Stimulated activated CD4-positive, alpha-beta T cell treated with anti-CD3 and anti-CD28 coated beads, Interleukin-15, amount 100 ng/mL, for 24 hours (primary cell): Measurements from ENCODE around the gene HIF1A.
"Not testable (repeated sequence)": the region's sequence is repeated elsewhere in the genome, so short reads cannot be mapped to it uniquely, and the experiment has no call there.

Source experiments
- DNase-seq: peaks from one replicate; pipeline ENCODE4 v3.0.0-alpha.2; 2020

Gene HIF1A

GRCh38 chr14:61710853-61711817 is 15.8 kb downstream of the HIF1A start:
- no peak for DNase-seq

DNA sequence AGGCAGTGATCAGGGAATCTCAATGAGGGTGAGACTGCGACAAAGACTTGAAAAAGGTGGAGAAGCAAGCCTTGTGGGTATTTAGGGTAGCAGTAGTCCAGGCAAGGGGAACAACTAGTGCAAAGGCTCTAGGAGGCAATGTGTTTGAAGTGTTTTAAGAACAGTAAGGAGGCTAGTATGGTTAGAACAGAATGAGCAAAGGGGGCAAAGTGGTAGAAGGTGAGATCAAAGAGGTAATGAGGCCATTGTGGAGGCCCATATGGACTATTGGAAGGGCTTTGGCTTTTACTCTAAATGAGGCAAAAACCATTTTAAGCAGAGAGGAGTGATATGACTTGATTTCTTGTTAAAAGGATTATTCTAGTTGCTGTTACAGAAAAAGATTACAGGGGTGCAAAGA is 16.8 kb downstream of the HIF1A start:
- DNase-seq, result no peak

GRCh38 chr14:61713724-61714437 is 18.6 kb downstream of the HIF1A start:
- no peak for DNase-seq

DNA sequence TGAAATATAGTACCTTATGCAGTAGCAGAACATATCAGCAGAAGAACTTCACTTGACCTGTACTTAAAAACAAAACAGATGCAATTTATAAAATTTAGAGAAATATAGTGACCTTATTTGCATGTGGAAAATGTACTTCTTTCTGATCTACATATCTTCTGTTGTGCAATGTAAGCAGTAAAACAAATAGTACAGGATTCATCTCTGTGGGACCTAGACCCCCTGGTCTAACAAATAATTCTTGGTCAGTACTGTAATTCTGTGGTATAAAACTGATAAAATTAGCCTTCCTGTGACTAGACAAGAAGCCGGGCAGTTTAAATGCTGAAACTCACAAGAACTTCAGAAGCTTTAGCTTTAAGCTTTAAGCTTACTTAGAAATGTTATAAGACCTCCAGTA is 21.6 kb downstream of the HIF1A start:
- DNase-seq, result no peak

DNA sequence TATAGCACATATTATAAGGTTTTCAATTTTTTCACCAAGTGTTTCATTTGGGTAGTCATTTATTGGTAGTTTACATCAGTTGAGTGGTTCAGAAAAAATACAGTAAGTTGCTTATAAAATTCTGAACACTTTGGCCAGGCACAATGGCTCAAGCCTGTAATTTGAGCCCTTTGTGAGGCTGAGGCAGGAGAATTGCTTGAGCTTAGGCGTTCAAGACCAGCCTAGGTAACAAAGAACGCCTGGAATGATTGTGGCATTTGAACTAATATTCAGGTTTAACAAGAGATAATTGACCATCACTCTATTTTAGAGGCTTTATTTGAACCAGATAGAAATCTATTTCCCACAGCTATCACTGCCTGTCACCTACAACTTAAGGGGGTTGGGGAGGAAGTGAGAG is 22.7 kb downstream of the HIF1A start:
- DNase-seq, result no peak

- no peak for DNase-seq
Measured at GRCh38 chr14:61719344-61720293, 24.3 kb downstream of the HIF1A start.

DNA sequence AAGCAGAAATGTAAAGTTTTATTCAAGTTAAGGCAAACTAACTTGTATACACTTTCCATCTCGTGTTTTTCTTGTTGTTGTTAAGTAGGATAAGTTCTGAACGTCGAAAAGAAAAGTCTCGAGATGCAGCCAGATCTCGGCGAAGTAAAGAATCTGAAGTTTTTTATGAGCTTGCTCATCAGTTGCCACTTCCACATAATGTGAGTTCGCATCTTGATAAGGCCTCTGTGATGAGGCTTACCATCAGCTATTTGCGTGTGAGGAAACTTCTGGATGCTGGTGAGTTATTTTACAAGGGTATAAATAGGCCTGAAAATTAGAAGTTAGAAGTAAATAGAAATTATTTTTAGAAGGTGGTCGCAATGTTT is 25.0 kb downstream of the HIF1A start:
- DNase-seq, result no peak

DNA sequence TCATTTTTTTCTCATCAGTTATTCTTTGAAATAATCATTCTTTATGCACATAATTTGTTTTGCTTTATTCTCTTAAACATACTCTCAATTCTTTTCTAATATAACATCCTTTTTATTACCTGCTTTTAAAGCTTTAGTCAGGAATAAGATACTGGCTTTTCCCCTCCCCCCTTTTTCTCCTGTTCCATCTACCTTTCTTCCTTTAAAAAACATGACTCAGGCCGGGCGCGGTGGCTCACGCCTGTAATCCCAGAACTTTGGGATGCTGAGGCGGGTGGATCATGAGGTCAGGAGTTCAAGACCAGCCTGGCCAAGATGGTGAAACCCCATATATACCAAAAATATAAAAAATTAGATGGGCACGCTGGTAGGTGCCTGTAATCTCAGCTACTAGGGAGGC is 25.4 kb downstream of the HIF1A start:
- no peak for DNase-seq

DNA sequence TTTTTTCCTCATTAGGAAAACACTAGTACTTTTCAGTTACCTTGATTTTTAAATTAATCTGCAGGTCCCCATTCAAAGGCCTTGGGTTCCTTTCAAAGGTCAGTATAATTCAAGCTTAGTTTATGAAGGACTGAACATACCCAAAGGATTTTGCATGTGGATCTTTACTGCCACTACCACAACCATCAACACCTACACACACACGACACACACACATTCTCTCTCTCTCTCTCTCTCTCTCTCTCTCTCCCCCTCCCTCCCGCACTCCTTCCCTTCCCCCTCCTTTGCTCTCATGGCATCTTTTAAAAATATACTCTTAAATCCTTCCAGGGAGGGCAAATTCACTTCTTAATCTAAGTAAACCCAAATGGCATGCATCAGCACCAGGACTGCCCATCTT is 28.8 kb downstream of the HIF1A start:
- DNase-seq, result no peak

- no peak for DNase-seq
Measured at GRCh38 chr14:61726778-61727658, 31.7 kb downstream of the HIF1A start.

- DNase-seq, result no peak
Measured at GRCh38 chr14:61730756-61731373, 35.6 kb downstream of the HIF1A start.

- no peak for DNase-seq
Measured at GRCh38 chr14:61733972-61734371, 38.7 kb downstream of the HIF1A start.

DNA sequence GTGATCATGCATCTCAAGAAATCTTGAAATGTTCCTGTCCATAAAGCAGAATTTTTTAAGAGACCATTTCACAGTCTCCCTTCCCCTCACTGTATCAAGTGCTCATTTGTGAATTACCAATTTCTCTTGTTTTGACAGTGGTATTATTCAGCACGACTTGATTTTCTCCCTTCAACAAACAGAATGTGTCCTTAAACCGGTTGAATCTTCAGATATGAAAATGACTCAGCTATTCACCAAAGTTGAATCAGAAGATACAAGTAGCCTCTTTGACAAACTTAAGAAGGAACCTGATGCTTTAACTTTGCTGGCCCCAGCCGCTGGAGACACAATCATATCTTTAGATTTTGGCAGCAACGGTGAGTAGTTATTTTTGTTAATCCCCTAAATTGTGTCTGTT is 41.4 kb downstream of the HIF1A start:
- DNase-seq, result no peak

DNA sequence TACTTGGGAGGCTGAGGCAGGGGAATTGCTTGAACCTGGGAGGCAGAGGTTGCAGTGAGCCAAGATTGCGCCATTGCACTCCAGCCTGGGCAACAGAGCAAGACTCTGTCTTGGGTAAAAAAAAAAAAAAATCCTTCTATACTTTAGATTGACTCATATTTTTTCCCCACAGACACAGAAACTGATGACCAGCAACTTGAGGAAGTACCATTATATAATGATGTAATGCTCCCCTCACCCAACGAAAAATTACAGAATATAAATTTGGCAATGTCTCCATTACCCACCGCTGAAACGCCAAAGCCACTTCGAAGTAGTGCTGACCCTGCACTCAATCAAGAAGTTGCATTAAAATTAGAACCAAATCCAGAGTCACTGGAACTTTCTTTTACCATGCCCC is 42.6 kb downstream of the HIF1A start:
- no peak for DNase-seq

GRCh38 chr14:61739133-61739532 is 43.8 kb downstream of the HIF1A start:
- DNase-seq, result no peak

GRCh38 chr14:61742371-61742770 is 47.1 kb downstream of the HIF1A start:
- DNase-seq, result no peak

- no peak for DNase-seq
Measured at GRCh38 chr14:61744238-61744637, 48.9 kb downstream of the HIF1A start.

GRCh38 chr14:61746346-61746745 is 51.0 kb downstream of the HIF1A start:
- not testable (repeated sequence) for DNase-seq

- no peak for DNase-seq
Measured at GRCh38 chr14:61746881-61747280, 51.6 kb downstream of the HIF1A start.

- DNase-seq, result no peak
Measured at GRCh38 chr14:61747342-61747741, 52.0 kb downstream of the HIF1A start.

GRCh38 chr14:61749264-61749663 is 54.0 kb downstream of the HIF1A start:
- no peak for DNase-seq

- no peak for DNase-seq
Measured at GRCh38 chr14:61749867-61750266, 54.6 kb downstream of the HIF1A start.
